Kasumi-1 (cell line): Measurements from ENCODE around the gene IL1R1.
"Not testable (repeated sequence)": the region's sequence is repeated elsewhere in the genome, so short reads cannot be mapped to it uniquely, and the experiment has no call there.

Source experiments
- DNase-seq, 2 experiments: peaks; one replicate each; lab custom pipeline; 2025; lab: John Stamatoyannopoulos, UW

IL1R1 gene

GRCh38 chr2:102110596-102111334, 31.8 kb upstream of the IL1R1 start:
- DNase-seq, result no peak

GRCh38 chr2:102111823-102112222, 30.7 kb upstream of the IL1R1 start:
- no peak for DNase-seq

- no peak for DNase-seq
Observed at GRCh38 chr2:102112271-102112670, 30.3 kb upstream of the IL1R1 start.

- DNase-seq, result no peak
Observed at GRCh38 chr2:102112692-102113665, 29.6 kb upstream of the IL1R1 start.

- DNase-seq, result no peak
Observed at GRCh38 chr2:102114290-102114721, 28.2 kb upstream of the IL1R1 start.

- DNase-seq, result no peak
Observed at GRCh38 chr2:102114851-102115497, 27.6 kb upstream of the IL1R1 start.

- DNase-seq, result no peak
Observed at GRCh38 chr2:102116630-102117471, 25.7 kb upstream of the IL1R1 start.

- DNase-seq, result no peak
Observed at GRCh38 chr2:102117472-102117858, 25.1 kb upstream of the IL1R1 start.

- no peak for DNase-seq
Observed at GRCh38 chr2:102119255-102119654, 23.3 kb upstream of the IL1R1 start.

GRCh38 chr2:102120261-102120660, 22.3 kb upstream of the IL1R1 start:
- no peak for DNase-seq

- DNase-seq, result no peak
Observed at GRCh38 chr2:102120701-102121159, 21.8 kb upstream of the IL1R1 start.

- no peak for DNase-seq
Observed at GRCh38 chr2:102122115-102122514, 20.4 kb upstream of the IL1R1 start.

GRCh38 chr2:102122909-102123308, 19.6 kb upstream of the IL1R1 start:
- DNase-seq, result no peak

GRCh38 chr2:102124421-102124820, 18.1 kb upstream of the IL1R1 start:
- DNase-seq, result not testable (repeated sequence)

GRCh38 chr2:102126169-102126568, 16.4 kb upstream of the IL1R1 start:
- no peak for DNase-seq

- DNase-seq, result no peak
Observed at GRCh38 chr2:102126660-102127059, 15.9 kb upstream of the IL1R1 start.

- DNase-seq, result no peak
Observed at GRCh38 chr2:102129082-102129481, 13.5 kb upstream of the IL1R1 start.

GRCh38 chr2:102129951-102130646, 12.4 kb upstream of the IL1R1 start:
- DNase-seq, result no peak

- no peak for DNase-seq
Observed at GRCh38 chr2:102130647-102130991, 11.9 kb upstream of the IL1R1 start.

GRCh38 chr2:102131564-102131963, 11.0 kb upstream of the IL1R1 start:
- DNase-seq, result no peak

GRCh38 chr2:102137138-102137537, 5.4 kb upstream of the IL1R1 start:
- no peak for DNase-seq
